LNCaP clone FGC (cell line): ENCODE measurements around the gene TUNAR.
A peak's percentile ranks its signal among the peaks of the same experiment; 100 is the strongest.

Experiments used
- DNase-seq: peaks from one replicate; pipeline ENCODE4 v3.0.0-alpha.2; 2011; ENCODE audit warnings: low read depth
- H3K4me3 ChIP-seq: 2 replicates; pipeline ENCODE4 v1.5.1; 2011; ENCODE audit warnings: mild to moderate bottlenecking, low read depth, low read length, control low read depth
- TF ChIP-seq, protein P1 (sequence below): IDR thresholded peaks from 2 replicates; pipeline ENCODE4 v1.5.1; 2012; ENCODE audit warnings: mild to moderate bottlenecking; ENCODE audit not compliant: control insufficient read depth, insufficient read depth; ENCODE audit errors: extremely low read depth

The TUNAR gene

DNA sequence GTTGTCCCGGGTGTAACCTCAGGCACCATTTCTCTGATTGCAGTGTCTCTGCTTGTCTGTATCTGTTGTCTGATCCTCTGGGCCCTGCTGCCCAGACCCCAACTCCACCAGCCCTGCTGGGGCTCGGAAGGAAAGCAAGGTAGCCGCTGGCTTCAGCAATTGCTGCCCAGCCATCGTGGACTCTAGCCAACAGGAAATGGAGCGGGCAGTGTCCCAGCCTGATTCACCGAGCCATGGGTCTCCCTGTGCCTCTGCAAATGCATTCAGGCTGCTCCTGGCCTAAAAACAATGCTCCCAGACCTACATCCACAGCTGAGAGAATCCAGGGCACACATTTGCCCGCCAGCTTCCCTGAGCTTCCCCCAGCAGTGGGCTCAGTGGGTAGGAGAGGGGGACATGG lies 9.2 kb downstream of the TUNAR start:
- peak; percentile 49 for DNase-seq
- TF ChIP-seq, protein P1, sequence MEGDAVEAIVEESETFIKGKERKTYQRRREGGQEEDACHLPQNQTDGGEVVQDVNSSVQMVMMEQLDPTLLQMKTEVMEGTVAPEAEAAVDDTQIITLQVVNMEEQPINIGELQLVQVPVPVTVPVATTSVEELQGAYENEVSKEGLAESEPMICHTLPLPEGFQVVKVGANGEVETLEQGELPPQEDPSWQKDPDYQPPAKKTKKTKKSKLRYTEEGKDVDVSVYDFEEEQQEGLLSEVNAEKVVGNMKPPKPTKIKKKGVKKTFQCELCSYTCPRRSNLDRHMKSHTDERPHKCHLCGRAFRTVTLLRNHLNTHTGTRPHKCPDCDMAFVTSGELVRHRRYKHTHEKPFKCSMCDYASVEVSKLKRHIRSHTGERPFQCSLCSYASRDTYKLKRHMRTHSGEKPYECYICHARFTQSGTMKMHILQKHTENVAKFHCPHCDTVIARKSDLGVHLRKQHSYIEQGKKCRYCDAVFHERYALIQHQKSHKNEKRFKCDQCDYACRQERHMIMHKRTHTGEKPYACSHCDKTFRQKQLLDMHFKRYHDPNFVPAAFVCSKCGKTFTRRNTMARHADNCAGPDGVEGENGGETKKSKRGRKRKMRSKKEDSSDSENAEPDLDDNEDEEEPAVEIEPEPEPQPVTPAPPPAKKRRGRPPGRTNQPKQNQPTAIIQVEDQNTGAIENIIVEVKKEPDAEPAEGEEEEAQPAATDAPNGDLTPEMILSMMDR, result no peak
- no peak overlapping the region for H3K4me3 ChIP-seq

DNA sequence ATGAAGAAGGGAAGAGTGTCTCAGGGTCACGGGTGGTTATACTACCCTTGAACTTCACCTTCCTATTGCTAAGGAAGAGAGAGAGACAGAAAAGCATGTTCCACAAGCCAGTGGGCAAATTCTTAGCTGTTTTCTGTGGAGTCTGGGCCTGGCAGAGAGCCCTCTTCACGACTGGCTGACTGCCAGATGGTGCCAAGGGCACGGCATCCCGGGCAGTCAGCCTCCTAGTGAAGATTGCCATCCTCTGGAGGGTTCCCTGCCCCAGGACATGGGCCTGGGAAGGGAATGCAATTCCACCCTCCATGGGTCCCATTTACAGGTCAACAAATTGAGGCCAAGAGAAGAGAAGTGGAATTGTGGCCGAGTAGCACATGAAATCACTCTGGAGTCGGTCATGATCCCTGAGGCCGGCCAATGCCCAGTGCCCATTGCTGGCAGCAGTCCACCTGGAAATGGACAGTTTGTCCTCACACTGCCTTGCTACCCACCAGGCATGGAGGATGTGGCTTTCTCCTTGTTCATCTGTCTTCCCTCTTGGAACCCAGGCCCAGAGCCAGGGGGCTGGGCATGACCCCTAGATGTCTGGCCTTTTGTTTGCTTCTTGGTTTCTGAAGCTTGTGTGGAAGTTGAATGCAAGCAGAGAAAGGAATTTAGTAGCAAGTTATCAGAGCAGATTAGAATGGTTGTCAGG lies 9.9 kb downstream of the TUNAR start:
- TF ChIP-seq, protein P1, result no peak
- DNase-seq, result no peak
- H3K4me3 ChIP-seq, result no peak overlapping the region

DNA sequence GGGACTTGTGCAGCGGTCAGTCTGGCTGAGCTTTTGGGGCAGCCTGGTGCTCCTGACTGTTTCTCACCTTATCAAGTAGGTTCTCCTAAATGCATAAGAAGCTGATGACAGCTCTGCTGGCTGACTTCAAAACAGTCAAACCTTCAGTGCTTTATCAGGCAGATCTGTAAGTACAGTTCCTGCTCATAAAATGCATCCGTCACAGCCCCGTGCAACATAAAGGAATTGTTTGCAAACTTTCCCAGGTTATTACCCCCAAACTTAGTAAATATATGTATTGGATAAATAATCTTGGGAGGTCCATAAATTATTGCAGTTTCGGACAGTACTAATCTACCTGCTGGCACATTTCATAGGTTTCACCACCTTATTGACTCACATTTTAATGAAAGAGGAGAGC lies 10.7 kb downstream of the TUNAR start:
- no peak overlapping the region for H3K4me3 ChIP-seq
- TF ChIP-seq, protein P1, result no peak
- DNase-seq, result peak; percentile 96

DNA sequence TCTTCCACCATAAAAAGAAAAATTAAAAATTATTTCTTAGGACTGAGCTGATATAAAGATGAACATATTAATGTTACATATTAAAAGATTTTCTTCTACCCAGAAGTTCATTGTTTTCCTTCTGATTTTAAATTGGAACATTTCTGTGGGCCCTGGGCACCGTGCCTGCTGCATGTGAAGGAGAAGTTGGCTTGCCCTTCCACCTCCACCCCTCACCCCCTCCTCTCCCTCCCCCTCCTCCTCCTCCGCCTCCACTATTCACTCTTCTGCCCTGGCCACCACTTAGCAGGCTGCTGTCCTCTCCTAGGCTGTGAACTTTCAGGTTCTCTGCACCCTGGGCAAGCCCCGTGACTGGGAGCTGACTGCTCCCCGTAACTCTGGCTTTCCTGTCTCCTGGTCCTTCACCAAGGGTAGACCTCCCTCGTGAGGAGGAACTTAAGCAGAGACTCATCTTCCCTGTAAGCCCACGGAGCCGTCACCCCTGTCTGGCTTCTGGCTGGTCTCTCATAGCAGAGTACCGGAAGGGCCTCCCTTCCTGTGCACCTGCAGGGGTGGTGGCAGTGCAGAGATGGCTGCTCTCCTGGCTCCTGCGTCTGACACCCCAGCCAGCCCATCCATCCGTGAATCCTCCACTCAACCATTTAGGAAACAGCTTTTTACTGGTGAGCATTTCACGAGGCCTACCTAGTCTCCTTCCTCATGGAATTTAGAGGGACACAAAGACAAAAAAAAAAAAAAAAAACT lies 12.8 kb downstream of the TUNAR start:
- TF ChIP-seq, protein P1, result no peak
- no peak for DNase-seq
- H3K4me3 ChIP-seq, result no peak overlapping the region

DNA sequence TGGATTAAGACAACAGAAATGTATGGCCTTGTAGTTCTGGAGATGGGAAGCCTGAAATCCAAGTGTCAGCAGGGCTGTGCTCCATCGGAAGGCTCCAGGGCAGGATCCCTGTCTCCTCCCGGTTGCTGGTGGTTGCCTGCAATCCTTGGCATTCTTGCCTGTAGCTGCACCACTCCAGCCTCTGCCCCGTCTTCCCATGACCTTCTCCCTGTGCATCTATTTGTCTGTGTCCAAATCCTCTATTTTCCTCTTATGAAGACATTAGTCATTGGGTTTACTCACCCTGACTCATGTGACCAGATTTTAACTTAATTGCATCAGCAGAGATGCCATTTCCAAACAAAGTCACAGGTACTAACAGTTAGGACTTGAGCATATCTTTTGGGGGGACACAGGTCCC lies 15.1 kb downstream of the TUNAR start:
- H3K4me3 ChIP-seq, result no peak overlapping the region
- DNase-seq, result no peak
- TF ChIP-seq, protein P1, result no peak

DNA sequence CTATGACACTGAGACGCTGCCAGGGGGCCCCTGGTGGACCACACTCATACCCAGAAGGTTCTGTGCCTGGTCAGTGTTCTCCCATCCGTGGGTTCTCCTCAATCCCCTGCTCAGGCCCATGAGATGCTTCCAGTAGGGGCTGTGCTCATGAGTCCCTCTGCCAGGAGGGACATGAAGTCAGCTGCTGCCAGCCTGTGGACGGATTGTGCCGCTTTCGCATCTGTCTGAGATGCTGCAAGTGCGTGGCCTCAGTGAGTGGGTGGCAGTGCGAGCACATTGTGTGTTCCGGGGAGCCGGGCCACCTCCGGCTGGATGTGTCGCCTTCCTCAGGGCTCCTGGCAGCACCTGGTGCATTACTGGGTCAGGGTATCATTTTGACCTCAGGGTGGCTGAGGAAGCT lies 15.5 kb downstream of the TUNAR start:
- no peak for DNase-seq
- TF ChIP-seq, protein P1, result no peak
- no peak overlapping the region for H3K4me3 ChIP-seq
